K562 (cell line): Measurements from ENCODE around the gene INO80C. TPM values are rescaled to one million over a fixed set of nuclear protein-coding genes. Genes with fewer than 3 reads are reported as not detected.

ENCODE experiments used
- BRD4 ChIP-seq: fragments of 200-600 bp; sonication (generic); IDR thresholded peaks from 2 replicates; pipeline ENCODE4 v1.6.1; 2017; ENCODE audit warnings: inconsistent platforms
- polyA plus RNA-seq, 8 experiments: library from polyadenylated mRNA; depleted of rRNA in 4 of 8; stranded (reverse) in 5 of 8; unstranded in 3 of 8; fragments of >200 nt; fragmentation: Nextera tagmentation in 2 of 8; fragmentation: Illumina TruSeq in 1 of 8; extraction: Ambion mirVana in 2 of 8; extraction: Trizol in 1 of 8; gene quantifications; 2 replicates each; pipeline versions ENCODE4 v1.2.1 to v1.2.3, GENCODE V29; 2011 to 2014; ENCODE audit warnings: inconsistent platforms in 1 of 8, missing spikeins in 1 of 8
- total RNA-seq, 7 experiments: library from RNA; depleted of rRNA in 6 of 7; stranded (reverse); fragments of >200 nt in 6 of 7; fragmentation: Illumina TruSeq in 2 of 7; extraction: Trizol in 2 of 7; gene quantifications; 2 replicates each; pipeline versions ENCODE4 v1.2.1 to v1.2.3, GENCODE V29; 2011 to 2021; ENCODE audit warnings: low replicate concordance in 1 of 7
- TF ChIP-seq, protein P1 (sequence below): fragments of 250-450 bp; sonication (Bioruptor Pico); IDR thresholded peaks from 2 replicates; pipeline ENCODE4 v1.4.0; 2020; ENCODE audit warnings: mild to moderate bottlenecking, moderate library complexity
- TF ChIP-seq, protein P2 (sequence below): fragments of 250-450 bp; sonication (Bioruptor Pico); IDR thresholded peaks from 2 replicates; pipeline ENCODE4 v1.5.0; 2021; ENCODE audit warnings: mild to moderate bottlenecking, moderate library complexity

INO80C gene
- total and polyA plus RNA-seq, 9 of the 15 experiments (the other 6 are each of a cell fraction or from before 2014, with no cell fraction given) = 14.3 to 53.3 (median 46.6) TPM

DNA sequence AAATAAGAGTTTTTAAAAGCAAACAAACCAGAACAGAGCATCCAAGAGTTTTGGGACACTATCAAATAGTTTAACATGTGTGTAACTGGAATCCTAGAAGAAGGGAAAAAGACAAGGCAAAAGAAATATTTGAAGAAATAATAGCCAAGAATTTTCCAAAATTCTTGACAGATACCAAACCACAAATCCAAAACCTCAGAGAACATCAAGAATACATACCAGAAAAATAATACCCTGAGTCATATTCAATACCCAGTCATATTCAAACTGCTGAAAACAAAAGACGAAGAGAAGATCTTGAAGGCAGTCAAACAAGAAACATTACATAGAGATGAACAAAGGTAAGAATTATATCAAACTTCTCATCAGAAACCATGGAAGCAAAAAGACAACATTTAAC lies 22.9 kb downstream of the INO80C start (continued):
- TF ChIP-seq, protein P1, sequence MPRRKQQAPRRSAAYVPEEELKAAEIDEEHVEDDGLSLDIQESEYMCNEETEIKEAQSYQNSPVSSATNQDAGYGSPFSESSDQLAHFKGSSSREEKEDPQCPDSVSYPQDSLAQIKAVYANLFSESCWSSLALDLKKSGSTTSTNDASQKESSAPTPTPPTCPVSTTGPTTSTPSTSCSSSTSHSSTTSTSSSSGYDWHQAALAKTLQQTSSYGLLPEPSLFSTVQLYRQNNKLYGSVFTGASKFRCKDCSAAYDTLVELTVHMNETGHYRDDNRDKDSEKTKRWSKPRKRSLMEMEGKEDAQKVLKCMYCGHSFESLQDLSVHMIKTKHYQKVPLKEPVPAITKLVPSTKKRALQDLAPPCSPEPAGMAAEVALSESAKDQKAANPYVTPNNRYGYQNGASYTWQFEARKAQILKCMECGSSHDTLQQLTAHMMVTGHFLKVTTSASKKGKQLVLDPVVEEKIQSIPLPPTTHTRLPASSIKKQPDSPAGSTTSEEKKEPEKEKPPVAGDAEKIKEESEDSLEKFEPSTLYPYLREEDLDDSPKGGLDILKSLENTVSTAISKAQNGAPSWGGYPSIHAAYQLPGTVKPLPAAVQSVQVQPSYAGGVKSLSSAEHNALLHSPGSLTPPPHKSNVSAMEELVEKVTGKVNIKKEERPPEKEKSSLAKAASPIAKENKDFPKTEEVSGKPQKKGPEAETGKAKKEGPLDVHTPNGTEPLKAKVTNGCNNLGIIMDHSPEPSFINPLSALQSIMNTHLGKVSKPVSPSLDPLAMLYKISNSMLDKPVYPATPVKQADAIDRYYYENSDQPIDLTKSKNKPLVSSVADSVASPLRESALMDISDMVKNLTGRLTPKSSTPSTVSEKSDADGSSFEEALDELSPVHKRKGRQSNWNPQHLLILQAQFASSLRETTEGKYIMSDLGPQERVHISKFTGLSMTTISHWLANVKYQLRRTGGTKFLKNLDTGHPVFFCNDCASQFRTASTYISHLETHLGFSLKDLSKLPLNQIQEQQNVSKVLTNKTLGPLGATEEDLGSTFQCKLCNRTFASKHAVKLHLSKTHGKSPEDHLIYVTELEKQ (CRISPR knock-in tag) = no peak
- no peak for TF ChIP-seq BRD4
- TF ChIP-seq, protein P2, sequence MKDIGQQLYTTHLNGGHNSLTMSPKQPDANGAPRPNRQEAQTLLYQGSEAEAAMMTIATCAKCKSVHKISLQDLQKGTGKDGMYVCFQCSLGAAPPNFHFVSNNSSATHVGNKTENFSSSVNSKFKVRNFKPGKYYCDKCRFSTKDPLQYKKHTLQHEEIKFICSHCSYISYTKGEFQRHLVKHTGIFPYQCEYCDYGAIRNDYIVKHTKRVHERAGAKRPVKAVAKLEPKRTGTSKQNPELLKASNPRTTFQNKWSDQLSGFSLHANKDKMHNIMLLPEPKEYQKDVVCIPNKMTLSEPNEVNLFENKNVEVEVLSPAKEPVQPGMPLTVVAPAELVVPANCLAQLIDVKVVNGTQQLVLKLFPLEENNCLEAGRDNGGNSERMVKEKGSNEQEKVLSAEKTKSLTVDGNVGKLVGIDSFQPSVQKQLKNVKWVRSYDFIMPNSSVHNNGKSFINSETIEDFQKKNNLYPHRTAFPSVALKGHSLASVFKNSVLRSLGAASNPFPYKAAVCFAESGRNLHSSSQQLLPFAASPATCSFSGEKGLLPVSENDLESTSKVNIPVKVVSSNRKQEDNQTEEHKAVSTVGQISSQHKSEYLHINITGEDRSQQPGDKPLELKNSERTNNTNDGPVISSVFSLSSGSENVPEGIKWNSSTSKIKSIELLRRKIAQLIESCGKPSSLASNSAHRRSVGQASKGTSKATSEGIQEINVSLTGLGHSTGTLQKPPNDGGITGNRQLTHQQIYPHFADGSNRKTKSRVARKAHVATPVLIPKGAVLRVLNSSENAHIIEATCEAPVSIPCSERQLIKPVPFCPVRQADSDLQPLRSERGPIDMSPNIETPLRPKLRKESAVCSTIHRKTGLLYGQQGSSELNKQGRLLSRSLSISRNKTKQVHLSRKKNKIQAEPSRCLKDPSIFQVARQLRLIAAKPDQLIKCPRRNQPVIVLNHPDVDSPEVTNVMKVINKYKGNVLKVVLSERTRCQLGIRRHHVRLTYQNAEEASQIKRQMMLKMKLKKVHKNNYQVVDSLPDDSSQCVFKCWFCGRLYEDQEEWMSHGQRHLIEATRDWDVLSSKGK (CRISPR knock-in tag) = no peak
